HL-60 (cell line): ENCODE measurements around the gene ZEB1.
"Not testable (repeated sequence)": the region's sequence is repeated elsewhere in the genome, so short reads cannot be mapped to it uniquely, and the experiment has no call there.

Experiments used
- DNase-seq, 2 experiments: peaks; one replicate each; pipeline ENCODE4 v3.0.0-alpha.2; 2010 to 2020; ENCODE audit warnings: low read depth in 1 of 2, low spot score in 1 of 2
- H3K27ac ChIP-seq: fragments of 250-450 bp; sonication (Bioruptor Pico); replicated peaks from 2 replicates; pipeline ENCODE4 v1.5.1; 2020; ENCODE audit warnings: mild to moderate bottlenecking, moderate library complexity
- H3K27me3 ChIP-seq: fragments of 250-450 bp; sonication (Bioruptor Pico); 2 replicates; pipeline ENCODE4 v1.5.1; 2021; ENCODE audit warnings: mild to moderate bottlenecking, moderate library complexity; ENCODE audit not compliant: insufficient read depth, poor library complexity, severe bottlenecking
- H3K4me3 ChIP-seq: replicated peaks from 2 replicates; pipeline ENCODE4 v1.5.1; 2011; ENCODE audit warnings: mild to moderate bottlenecking, control low read depth, low read length; ENCODE audit not compliant: insufficient read depth
- GABPA ChIP-seq: IDR thresholded peaks from 2 replicates; pipeline ENCODE4 v1.6.1; 2012; ENCODE audit warnings: low read depth
- POLR2AphosphoS5 ChIP-seq: IDR thresholded peaks from 2 replicates; pipeline ENCODE4 v1.6.1; 2012; ENCODE audit warnings: low read depth
- SPI1 ChIP-seq: IDR thresholded peaks from 2 replicates; pipeline ENCODE4 v1.6.1; 2012; ENCODE audit warnings: low read depth, mild to moderate bottlenecking, borderline replicate concordance
- TF ChIP-seq, protein P1 (sequence below): IDR thresholded peaks from one replicate; pipeline ENCODE4 v1.5.1; 2011; ENCODE audit warnings: low read length, control low read depth, inconsistent platforms; ENCODE audit not compliant: insufficient read depth
- TF ChIP-seq, protein P2 (sequence below): IDR thresholded peaks from 2 replicates; pipeline ENCODE4 v1.6.1; 2012; ENCODE audit warnings: low read depth; ENCODE audit not compliant: insufficient replicate concordance

ZEB1 gene

DNA sequence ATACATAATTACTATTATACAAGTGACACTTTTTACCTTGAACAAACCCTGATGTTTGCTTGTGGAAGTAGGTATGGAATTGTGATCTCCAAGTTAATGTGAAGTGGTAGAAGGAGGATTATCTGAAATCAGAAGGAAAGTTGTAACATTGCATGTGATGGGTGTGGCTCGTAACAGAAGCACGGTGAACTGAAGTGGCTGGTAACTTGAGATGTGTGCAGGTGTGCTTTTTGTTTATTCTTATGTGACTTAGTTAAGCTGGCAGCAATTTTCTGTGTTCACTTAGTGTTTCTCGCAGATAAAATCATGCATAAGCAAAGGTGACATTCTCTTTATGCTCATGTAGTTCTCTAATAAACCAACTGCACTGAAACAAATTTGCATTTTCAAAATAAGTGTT, 82.3 kb downstream of the ZEB1 start:
- no peak for DNase-seq
- H3K27me3 ChIP-seq, result no peaks in the 10 kb centered on the region
- TF ChIP-seq GABPA (no peak), SPI1 (no peak), POLR2AphosphoS5 (no peak)
- TF ChIP-seq, protein P1, sequence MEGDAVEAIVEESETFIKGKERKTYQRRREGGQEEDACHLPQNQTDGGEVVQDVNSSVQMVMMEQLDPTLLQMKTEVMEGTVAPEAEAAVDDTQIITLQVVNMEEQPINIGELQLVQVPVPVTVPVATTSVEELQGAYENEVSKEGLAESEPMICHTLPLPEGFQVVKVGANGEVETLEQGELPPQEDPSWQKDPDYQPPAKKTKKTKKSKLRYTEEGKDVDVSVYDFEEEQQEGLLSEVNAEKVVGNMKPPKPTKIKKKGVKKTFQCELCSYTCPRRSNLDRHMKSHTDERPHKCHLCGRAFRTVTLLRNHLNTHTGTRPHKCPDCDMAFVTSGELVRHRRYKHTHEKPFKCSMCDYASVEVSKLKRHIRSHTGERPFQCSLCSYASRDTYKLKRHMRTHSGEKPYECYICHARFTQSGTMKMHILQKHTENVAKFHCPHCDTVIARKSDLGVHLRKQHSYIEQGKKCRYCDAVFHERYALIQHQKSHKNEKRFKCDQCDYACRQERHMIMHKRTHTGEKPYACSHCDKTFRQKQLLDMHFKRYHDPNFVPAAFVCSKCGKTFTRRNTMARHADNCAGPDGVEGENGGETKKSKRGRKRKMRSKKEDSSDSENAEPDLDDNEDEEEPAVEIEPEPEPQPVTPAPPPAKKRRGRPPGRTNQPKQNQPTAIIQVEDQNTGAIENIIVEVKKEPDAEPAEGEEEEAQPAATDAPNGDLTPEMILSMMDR, result no peak
- TF ChIP-seq, protein P2, sequence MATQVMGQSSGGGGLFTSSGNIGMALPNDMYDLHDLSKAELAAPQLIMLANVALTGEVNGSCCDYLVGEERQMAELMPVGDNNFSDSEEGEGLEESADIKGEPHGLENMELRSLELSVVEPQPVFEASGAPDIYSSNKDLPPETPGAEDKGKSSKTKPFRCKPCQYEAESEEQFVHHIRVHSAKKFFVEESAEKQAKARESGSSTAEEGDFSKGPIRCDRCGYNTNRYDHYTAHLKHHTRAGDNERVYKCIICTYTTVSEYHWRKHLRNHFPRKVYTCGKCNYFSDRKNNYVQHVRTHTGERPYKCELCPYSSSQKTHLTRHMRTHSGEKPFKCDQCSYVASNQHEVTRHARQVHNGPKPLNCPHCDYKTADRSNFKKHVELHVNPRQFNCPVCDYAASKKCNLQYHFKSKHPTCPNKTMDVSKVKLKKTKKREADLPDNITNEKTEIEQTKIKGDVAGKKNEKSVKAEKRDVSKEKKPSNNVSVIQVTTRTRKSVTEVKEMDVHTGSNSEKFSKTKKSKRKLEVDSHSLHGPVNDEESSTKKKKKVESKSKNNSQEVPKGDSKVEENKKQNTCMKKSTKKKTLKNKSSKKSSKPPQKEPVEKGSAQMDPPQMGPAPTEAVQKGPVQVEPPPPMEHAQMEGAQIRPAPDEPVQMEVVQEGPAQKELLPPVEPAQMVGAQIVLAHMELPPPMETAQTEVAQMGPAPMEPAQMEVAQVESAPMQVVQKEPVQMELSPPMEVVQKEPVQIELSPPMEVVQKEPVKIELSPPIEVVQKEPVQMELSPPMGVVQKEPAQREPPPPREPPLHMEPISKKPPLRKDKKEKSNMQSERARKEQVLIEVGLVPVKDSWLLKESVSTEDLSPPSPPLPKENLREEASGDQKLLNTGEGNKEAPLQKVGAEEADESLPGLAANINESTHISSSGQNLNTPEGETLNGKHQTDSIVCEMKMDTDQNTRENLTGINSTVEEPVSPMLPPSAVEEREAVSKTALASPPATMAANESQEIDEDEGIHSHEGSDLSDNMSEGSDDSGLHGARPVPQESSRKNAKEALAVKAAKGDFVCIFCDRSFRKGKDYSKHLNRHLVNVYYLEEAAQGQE, result no peak
- H3K27ac ChIP-seq, result no peak overlapping the region
- H3K4me3 ChIP-seq, result no peak overlapping the region

DNA sequence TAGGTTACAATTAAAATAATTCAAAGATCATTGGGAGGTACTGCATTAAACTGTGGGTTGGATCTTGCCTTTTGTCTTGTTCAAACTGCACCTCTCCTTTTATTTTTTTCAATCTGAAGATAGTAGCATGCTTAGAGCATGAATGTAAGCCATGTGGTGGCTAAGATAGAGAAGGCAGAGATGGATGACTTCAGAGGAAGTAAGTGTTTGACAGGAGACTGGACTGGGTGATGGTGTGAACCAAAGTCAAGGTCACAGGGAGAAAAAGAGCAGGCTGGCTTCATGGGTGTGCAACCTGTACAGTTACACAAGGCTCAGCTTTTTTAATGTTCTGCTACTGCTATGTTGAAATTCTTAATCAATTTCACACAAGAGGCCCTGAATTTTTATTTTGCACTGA, 85.6 kb downstream of the ZEB1 start:
- no peak for TF ChIP-seq POLR2AphosphoS5
- TF ChIP-seq SPI1, result no peak
- TF ChIP-seq, protein P2, result no peak
- no peak for TF ChIP-seq GABPA
- TF ChIP-seq, protein P1, result no peak

DNA sequence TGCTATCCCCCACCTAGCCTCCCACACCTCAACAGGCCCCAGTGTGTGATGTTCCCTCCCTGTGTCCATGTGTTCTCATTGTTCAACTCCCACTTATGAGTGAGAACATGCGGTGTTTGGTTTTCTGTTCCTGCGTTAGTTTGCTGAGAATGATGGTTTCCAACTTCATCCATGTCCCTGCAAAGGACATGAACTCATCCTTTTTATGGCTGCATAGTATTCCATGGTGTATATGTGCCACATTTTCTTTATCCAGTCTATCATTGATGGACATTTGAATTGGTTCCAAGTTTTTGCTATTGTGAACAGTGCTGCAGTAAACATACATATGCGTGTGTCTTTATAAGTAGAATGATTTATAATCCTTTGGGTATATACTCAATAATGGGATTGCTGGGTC, 86.8 kb downstream of the ZEB1 start:
- H3K27ac ChIP-seq, H3K27me3 ChIP-seq, DNase-seq, H3K4me3 ChIP-seq: not testable (repeated sequence)

More for the DNA sequence above, 85.6 kb downstream of the ZEB1 start:
- no peaks in the 10 kb centered on the region for H3K27me3 ChIP-seq
- DNase-seq, result peak in 1 of 2 experiments; percentile 14
- no peak overlapping the region for H3K27ac ChIP-seq
- H3K4me3 ChIP-seq, result no peak overlapping the region

DNA sequence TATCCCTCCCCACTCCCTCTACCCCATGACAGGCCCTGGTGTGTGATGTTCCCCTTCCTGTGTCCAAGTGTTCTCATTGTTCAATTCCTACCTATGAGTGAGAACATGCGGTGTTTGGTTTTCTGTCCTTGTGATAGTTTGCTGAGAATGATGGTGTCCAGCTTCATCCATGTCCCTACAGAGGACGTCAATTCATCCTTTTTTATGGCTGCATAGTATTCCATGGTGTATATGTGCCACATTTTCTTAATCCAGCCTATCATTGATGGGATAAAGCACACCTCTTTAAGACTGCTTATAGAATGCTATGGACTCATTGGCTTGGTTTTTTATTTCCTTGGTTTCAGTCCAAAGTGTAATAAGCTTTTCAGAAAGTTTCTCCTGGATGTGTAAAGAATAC, 93.4 kb downstream of the ZEB1 start:
- not testable (repeated sequence) for DNase-seq, H3K27me3 ChIP-seq, H3K4me3 ChIP-seq, H3K27ac ChIP-seq

DNA sequence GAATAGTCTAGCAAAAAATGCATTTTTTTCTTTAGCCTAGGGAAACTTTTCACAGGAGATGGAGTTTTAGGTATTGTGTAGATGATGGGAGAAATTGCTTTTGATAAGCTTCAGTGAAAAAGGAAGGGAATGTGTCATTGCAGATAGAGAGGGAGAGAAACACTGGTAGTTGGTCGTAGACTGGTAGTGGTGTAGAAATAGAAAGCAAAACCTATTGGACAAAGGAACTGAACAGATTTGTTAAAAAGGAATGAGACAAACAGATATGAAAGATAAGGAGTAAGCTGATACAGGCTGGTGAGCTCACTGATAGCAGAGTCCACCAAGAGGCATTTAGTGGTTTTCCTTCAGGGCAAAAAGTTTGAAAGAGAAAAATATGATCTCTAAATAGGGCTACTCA, 94.3 kb downstream of the ZEB1 start:
- no peak overlapping the region for H3K4me3 ChIP-seq
- DNase-seq, result no peak
- no peak overlapping the region for H3K27ac ChIP-seq
- H3K27me3 ChIP-seq, result no peaks in the 10 kb centered on the region
- no peak for TF ChIP-seq SPI1
- TF ChIP-seq POLR2AphosphoS5, result no peak
- TF ChIP-seq, protein P1, result no peak
- no peak for TF ChIP-seq GABPA
- TF ChIP-seq, protein P2, result no peak
